Spleen (tissue), 7 donors: ENCODE results near the gene PSG2.
"Not testable (repeated sequence)": the region's sequence is repeated elsewhere in the genome, so short reads cannot be mapped to it uniquely, and the experiment has no call there.

Source experiments
- CTCF ChIP-seq, 11 experiments: fragments of 200-600 bp in 7 of 11; fragments of 450-650 bp in 4 of 11; sonication (generic) in 4 of 11; IDR thresholded peaks in 8 of 11; conservative IDR thresholded peaks in 3 of 11; 1 replicate in 7 of 11; 2 replicates in 4 of 11; pipeline versions ENCODE4 v1.4.0 to v1.8.0; 2016 to 2021; ENCODE audit warnings: antibody characterized with exemption in 11 of 11, inconsistent platforms in 4 of 11, mild to moderate bottlenecking in 1 of 11
- POLR2A ChIP-seq, 3 donors: fragments of 450-650 bp; IDR thresholded peaks; one replicate each; pipeline ENCODE4 v1.5.1; 2017; ENCODE audit warnings: antibody characterized with exemption in 3 of 3, mild to moderate bottlenecking in 1 of 3
- donor health status: DM: no; HTN: no; CAD: no; lungs with moderate emphysema.
- donor health status: DM: no; HTN: no; CAD: no.
- donor health status: DM: no; HTN: no; CAD: no.

GRCh38 chr19:43061326-43061725 lies 21.2 kb downstream of the PSG2 start:
- TF ChIP-seq POLR2A (IDR thresholded peaks at IDR 0.05); CTCF (IDR thresholded peaks at IDR 0.05 in 8 of 11, conservative IDR thresholded peaks at IDR 0.05 in 3 of 11): not testable (repeated sequence)
